Smooth muscle cell (in vitro differentiated cells): Measurements from ENCODE around the gene CSN1S1. TPM values are rescaled to one million over a fixed set of nuclear protein-coding genes. Genes with fewer than 3 reads are reported as not detected.

ENCODE experiments used
- DNase-seq: peaks from one replicate; lab custom pipeline; 2025; ENCODE audit not compliant: unreplicated experiment; lab: John Stamatoyannopoulos, UW
- H2AFZ ChIP-seq: fragments of 200-600 bp; sonication (generic); 2 replicates; pipeline ENCODE4 v1.6.0; 2016; ENCODE audit warnings: antibody characterized with exemption, low read depth, mild to moderate bottlenecking
- H3F3A ChIP-seq: fragments of 200-600 bp; sonication (generic); 2 replicates; pipeline ENCODE4 v1.6.0; 2017; ENCODE audit warnings: antibody characterized with exemption, low read depth
- H3K27ac ChIP-seq: fragments of 200-600 bp; sonication (generic); 2 replicates; pipeline ENCODE4 v1.5.1; 2016; ENCODE audit warnings: low read depth, mild to moderate bottlenecking
- H3K27me3 ChIP-seq: fragments of 200-600 bp; sonication (generic); 2 replicates; pipeline ENCODE4 v1.6.1; 2016; ENCODE audit warnings: low read depth, mild to moderate bottlenecking
- H3K36me3 ChIP-seq: fragments of 200-600 bp; sonication (generic); 2 replicates; pipeline ENCODE4 v1.5.1; 2016; ENCODE audit warnings: low read depth
- H3K4me1 ChIP-seq: fragments of 200-600 bp; sonication (generic); 2 replicates; pipeline ENCODE4 v1.5.1; 2016; ENCODE audit warnings: low read depth
- H3K4me2 ChIP-seq: fragments of 200-600 bp; sonication (generic); 2 replicates; pipeline ENCODE4 v1.6.0; 2016; ENCODE audit warnings: mild to moderate bottlenecking
- H3K4me3 ChIP-seq: fragments of 200-600 bp; sonication (generic); 2 replicates; pipeline ENCODE4 v1.5.1; 2016; ENCODE audit warnings: mild to moderate bottlenecking
- H3K79me2 ChIP-seq: fragments of 200-600 bp; sonication (generic); 2 replicates; pipeline ENCODE4 v1.6.0; 2016; ENCODE audit warnings: low read depth, mild to moderate bottlenecking
- H3K9ac ChIP-seq: fragments of 200-600 bp; sonication (generic); 2 replicates; pipeline ENCODE4 v1.6.0; 2016; ENCODE audit warnings: low read depth
- H3K9me3 ChIP-seq: fragments of 200-600 bp; sonication (generic); replicated peaks from 2 replicates; pipeline ENCODE4 v1.5.1; 2016; ENCODE audit warnings: low read depth
- H4K20me1 ChIP-seq: fragments of 200-600 bp; sonication (generic); 2 replicates; pipeline ENCODE4 v1.6.0; 2016; ENCODE audit warnings: low read depth
- WGBS: methylation state at CpG from one replicate; pipeline ENCODE4 v1.1.7; 2016; ENCODE audit warnings: low lambda C conversion rate; 5-methylcytosine and 5-hydroxymethylcytosine counted together
- polyA plus RNA-seq: library from polyadenylated mRNA; unstranded; fragments of >200 nt; fragmentation: Nextera tagmentation; extraction: Ambion mirVana; gene quantifications from 2 replicates; pipeline ENCODE4 v1.2.1, GENCODE V29; 2016
- total RNA-seq: library from RNA; depleted of rRNA; stranded (reverse); fragments of >200 nt; gene quantifications from 2 replicates; pipeline ENCODE4 v1.2.3, GENCODE V29; 2014
- TF ChIP-seq, protein P1 (sequence below): fragments of 200-600 bp; sonication (generic); IDR thresholded peaks from 2 replicates; pipeline ENCODE4 v1.5.1; 2017; ENCODE audit warnings: borderline replicate concordance, mild to moderate bottlenecking, antibody characterized with exemption; ENCODE audit not compliant: insufficient read depth, poor library complexity, severe bottlenecking

CSN1S1 gene
- total RNA-seq: not detected in 2 replicates
- polyA plus RNA-seq: not detected in 2 replicates

DNA sequence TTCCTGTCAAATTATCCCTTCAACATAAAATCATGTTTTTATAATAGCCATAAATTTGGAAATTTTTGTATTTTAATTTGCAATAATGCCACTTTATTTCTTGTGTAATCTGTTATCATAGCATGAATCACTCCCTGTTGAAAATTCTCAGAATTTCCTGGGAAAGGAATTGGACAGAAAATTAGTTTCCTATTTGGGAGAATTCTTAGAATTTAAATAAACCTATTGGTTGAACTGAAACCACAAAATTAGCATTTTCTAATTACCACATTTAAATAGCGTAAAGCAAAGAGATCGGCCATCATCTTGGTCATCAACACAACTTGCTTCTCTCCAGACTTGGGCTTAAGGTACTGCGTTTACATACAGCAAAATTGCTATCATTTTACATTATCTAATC is at the start of gene CSN1S1:
TSS of gene CSN1S1 (plus strand) at position 301 of the 400 bp plus-strand sequence. CDS start 1,488 bp downstream, outside the sequence.
- TF ChIP-seq, protein P1, sequence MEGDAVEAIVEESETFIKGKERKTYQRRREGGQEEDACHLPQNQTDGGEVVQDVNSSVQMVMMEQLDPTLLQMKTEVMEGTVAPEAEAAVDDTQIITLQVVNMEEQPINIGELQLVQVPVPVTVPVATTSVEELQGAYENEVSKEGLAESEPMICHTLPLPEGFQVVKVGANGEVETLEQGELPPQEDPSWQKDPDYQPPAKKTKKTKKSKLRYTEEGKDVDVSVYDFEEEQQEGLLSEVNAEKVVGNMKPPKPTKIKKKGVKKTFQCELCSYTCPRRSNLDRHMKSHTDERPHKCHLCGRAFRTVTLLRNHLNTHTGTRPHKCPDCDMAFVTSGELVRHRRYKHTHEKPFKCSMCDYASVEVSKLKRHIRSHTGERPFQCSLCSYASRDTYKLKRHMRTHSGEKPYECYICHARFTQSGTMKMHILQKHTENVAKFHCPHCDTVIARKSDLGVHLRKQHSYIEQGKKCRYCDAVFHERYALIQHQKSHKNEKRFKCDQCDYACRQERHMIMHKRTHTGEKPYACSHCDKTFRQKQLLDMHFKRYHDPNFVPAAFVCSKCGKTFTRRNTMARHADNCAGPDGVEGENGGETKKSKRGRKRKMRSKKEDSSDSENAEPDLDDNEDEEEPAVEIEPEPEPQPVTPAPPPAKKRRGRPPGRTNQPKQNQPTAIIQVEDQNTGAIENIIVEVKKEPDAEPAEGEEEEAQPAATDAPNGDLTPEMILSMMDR: no peak
- no peak within 1 kb of the TSS for H3K27ac ChIP-seq
- H3K4me2 ChIP-seq: no peak within 1 kb of the TSS
- H3K27me3 ChIP-seq: no peaks in the 10 kb centered on the region
- no peak within 1 kb of the TSS for H3K9ac ChIP-seq
- DNase-seq: no peak
- H3K36me3 ChIP-seq: no peaks in the 10 kb centered on the region
- no peak within 1 kb of the TSS for H2AFZ ChIP-seq
- WGBS: 88% methylated on average over 3 of the region's 3 CpGs
- H4K20me1 ChIP-seq: no peaks in the 10 kb centered on the region
- no peak within 1 kb of the TSS for H3K4me3 ChIP-seq
- no peaks in the 10 kb centered on the region for H3F3A ChIP-seq
- no peaks in the 10 kb centered on the region for H3K4me1 ChIP-seq
- no peaks in the 10 kb centered on the region for H3K79me2 ChIP-seq
- no peaks in the 10 kb centered on the region for H3K9me3 ChIP-seq

- H3K4me3 ChIP-seq: no peak overlapping the region
- H3K4me2 ChIP-seq: no peak overlapping the region
- H3K27me3 ChIP-seq: no peaks in the 10 kb centered on the region
- no peak for DNase-seq
- H3K9me3 ChIP-seq: no peaks in the 10 kb centered on the region
- no peaks in the 10 kb centered on the region for H4K20me1 ChIP-seq
- H3K36me3 ChIP-seq: no peaks in the 10 kb centered on the region
- TF ChIP-seq, protein P1: peak; percentile 85
- H3K27ac ChIP-seq: no peak overlapping the region
- no peaks in the 10 kb centered on the region for H3K79me2 ChIP-seq
- H2AFZ ChIP-seq: no peak overlapping the region
- no peak overlapping the region for H3K9ac ChIP-seq
- H3F3A ChIP-seq: no peaks in the 10 kb centered on the region
- no peaks in the 10 kb centered on the region for H3K4me1 ChIP-seq
These were observed 49.6 kb upstream of the CSN1S1 start for GRCh38 chr4:69881173-69881773.

- TF ChIP-seq, protein P1: no peak
- Histone ChIP-seq H3K27ac (no peak overlapping the region), H4K20me1 (no peaks in the 10 kb centered on the region), H3K36me3 (no peaks in the 10 kb centered on the region), H3F3A (no peaks in the 10 kb centered on the region), H3K4me2 (no peak overlapping the region), H2AFZ (no peak overlapping the region), H3K9me3 (no peaks in the 10 kb centered on the region), H3K4me1 (no peaks in the 10 kb centered on the region), H3K79me2 (no peaks in the 10 kb centered on the region), H3K4me3 (no peak overlapping the region), H3K9ac (no peak overlapping the region), H3K27me3 (no peaks in the 10 kb centered on the region)
- DNase-seq: no peak
These were observed 48.7 kb upstream of the CSN1S1 start for GRCh38 chr4:69882150-69882549.

GRCh38 chr4:69888336-69888735 is 42.5 kb upstream of the CSN1S1 start:
- Histone ChIP-seq H3K79me2 (no peaks in the 10 kb centered on the region), H3K4me3 (no peak overlapping the region), H3K9me3 (no peaks in the 10 kb centered on the region), H3K9ac (no peak overlapping the region), H3F3A (no peaks in the 10 kb centered on the region), H2AFZ (peak overlapping the region; percentile 18), H3K4me2 (no peak overlapping the region), H3K27me3 (peaks cover under 1% of the 10 kb centered on the region), H3K27ac (no peak overlapping the region), H3K4me1 (no peaks in the 10 kb centered on the region), H3K36me3 (no peaks in the 10 kb centered on the region), H4K20me1 (no peaks in the 10 kb centered on the region)
- DNase-seq: no peak
- TF ChIP-seq, protein P1: no peak
